ENCODE results near the gene ARAP2. TPM values are rescaled to one million over a fixed set of nuclear protein-coding genes. Genes with fewer than 3 reads are reported as not detected.

Gene ARAP2
- total RNA-seq, 4 donors from 2014 or later, result 7.5 to 21.0 (median 7.9) TPM

DNA sequence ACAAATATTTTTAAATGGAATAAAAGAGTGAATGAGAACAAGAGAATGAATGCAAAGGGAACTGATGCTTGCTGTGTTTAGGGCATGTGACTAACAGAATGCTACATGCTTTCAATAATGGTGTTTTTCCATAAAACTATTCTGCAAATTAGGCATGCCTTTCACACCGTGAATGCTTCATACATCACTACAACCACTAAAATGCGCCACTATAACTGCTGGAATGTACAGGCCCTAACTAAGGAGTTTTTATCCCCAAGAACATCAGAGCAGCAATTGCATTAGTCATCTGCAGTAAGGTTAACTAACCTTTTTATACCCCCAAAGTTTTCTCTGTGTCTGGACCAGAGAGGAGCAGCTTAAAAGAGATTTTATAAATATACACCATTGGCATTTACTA lies 190.4 kb downstream of the ARAP2 start:
- no peak for TF ChIP-seq POLR2AphosphoS5 (IDR thresholded peaks at IDR 0.05)
- TF ChIP-seq EP300 (IDR thresholded peaks at IDR 0.05), result no peak
- TF ChIP-seq CTCF (IDR thresholded peaks at IDR 0.05), result no peak
- no peak for TF ChIP-seq POLR2A (IDR thresholded peaks at IDR 0.05; ENCODE audit: low read depth)
- 86% methylated on average over 2 of the region's 2 CpGs for WGBS
- intact Hi-C loops (cut with DNase I), result no loop called here

GRCh38 chr4:36051634-36052033 lies 192.7 kb downstream of the ARAP2 start:
- Histone ChIP-seq H3K4me3 (no peak overlapping the region), H3K27me3 (no peaks in the 10 kb centered on the region), H3K36me3 (no peaks in the 10 kb centered on the region), H3K27ac (replicated peaks in 1 of 4) (no peak overlapping the region), H3K4me1 (no peaks in the 10 kb centered on the region), H3K9me3 (no peaks in the 10 kb centered on the region)
- intact Hi-C loops (cut with DNase I), result no loop called here
- WGBS, result 82% methylated on average over 4 of the region's 4 CpGs
- DNase-seq (ENCODE audit: extremely low spot score), result no peak
- TF ChIP-seq POLR2A (IDR thresholded peaks at IDR 0.05; ENCODE audit: low read depth) (no peak), POLR2AphosphoS5 (IDR thresholded peaks at IDR 0.05) (no peak), CTCF (IDR thresholded peaks at IDR 0.05) (no peak), EP300 (IDR thresholded peaks at IDR 0.05) (no peak)

More for the DNA sequence above, 190.4 kb downstream of the ARAP2 start:
- no peaks in the 10 kb centered on the region for H3K4me1 ChIP-seq
- no peak for DNase-seq (ENCODE audit: extremely low spot score)
- no peak overlapping the region for H3K27ac ChIP-seq (replicated peaks in 1 of 4)
- H3K4me3 ChIP-seq, result no peak overlapping the region
- no peaks in the 10 kb centered on the region for H3K36me3 ChIP-seq
- H3K27me3 ChIP-seq, result no peaks in the 10 kb centered on the region
- H3K9me3 ChIP-seq, result no peaks in the 10 kb centered on the region

DNA sequence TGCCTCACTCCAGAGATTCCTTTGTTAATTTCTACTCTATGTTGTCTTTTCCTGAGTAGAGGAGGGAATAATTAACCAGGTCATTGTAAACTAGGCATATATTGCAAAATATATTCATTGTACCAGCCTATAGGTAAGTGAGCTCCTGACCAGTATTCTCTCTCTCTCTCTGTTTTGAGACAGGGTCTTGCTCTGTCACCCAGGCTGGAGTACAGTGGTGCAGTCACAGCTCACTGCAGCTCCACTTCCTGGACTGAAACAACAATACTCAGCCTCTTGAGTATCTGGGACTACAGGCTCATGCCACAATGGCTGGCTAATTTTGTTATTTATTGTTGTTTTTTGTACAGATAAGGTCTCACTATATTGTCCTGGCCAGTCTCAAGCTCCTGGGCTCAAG lies 198.3 kb downstream of the ARAP2 start:
- TF ChIP-seq CTCF (IDR thresholded peaks at IDR 0.05) (no peak), POLR2A (IDR thresholded peaks at IDR 0.05; ENCODE audit: low read depth) (no peak), POLR2AphosphoS5 (IDR thresholded peaks at IDR 0.05) (no peak), EP300 (IDR thresholded peaks at IDR 0.05) (no peak)
- Histone ChIP-seq H3K27ac (replicated peaks in 1 of 4) (no peak overlapping the region), H3K9me3 (no peaks in the 10 kb centered on the region), H3K4me1 (no peaks in the 10 kb centered on the region), H3K36me3 (no peaks in the 10 kb centered on the region), H3K4me3 (no peak overlapping the region), H3K27me3 (no peaks in the 10 kb centered on the region)
- no peak for DNase-seq (ENCODE audit: extremely low spot score)
- intact Hi-C loops (cut with DNase I), result no loop called here

GRCh38 chr4:36043901-36044300 lies 200.4 kb downstream of the ARAP2 start:
- no peaks in the 10 kb centered on the region for H3K27me3 ChIP-seq
- no peak overlapping the region for H3K27ac ChIP-seq (replicated peaks in 1 of 4)
- no peaks in the 10 kb centered on the region for H3K36me3 ChIP-seq
- intact Hi-C loops (cut with DNase I), result no loop called here
- H3K4me1 ChIP-seq, result no peaks in the 10 kb centered on the region
- no peak overlapping the region for H3K4me3 ChIP-seq
- TF ChIP-seq EP300 (IDR thresholded peaks at IDR 0.05) (no peak), POLR2AphosphoS5 (IDR thresholded peaks at IDR 0.05) (no peak), CTCF (IDR thresholded peaks at IDR 0.05) (no peak), POLR2A (IDR thresholded peaks at IDR 0.05; ENCODE audit: low read depth) (no peak)
- peaks cover 0 to 3% (median 0%) of the 10 kb centered on the region in 4 donors for H3K9me3 ChIP-seq
- 85% methylated on average over 6 of the region's 6 CpGs for WGBS
- DNase-seq (ENCODE audit: extremely low spot score), result no peak

DNA sequence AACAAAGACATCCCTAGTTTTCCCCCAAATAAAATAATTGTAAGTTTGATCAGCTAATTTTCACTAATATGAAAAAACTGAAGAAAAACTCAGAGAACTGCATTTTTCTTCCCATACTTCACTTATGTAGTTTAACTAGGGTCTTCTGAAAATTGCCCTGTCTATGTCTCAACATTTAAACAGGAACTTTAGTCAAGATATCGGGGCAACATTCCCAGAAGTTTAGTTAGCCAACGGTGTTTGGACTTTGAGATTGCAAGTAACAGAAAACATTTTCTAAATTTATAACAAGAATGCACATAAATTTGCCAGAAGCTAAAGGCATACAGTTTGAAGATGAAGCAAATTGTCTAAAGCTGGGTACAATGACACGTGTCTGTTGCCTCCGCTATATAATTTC lies 201.1 kb downstream of the ARAP2 start:
- TF ChIP-seq CTCF (IDR thresholded peaks at IDR 0.05), result no peak
- no peak for TF ChIP-seq POLR2A (IDR thresholded peaks at IDR 0.05; ENCODE audit: low read depth)
- TF ChIP-seq EP300 (IDR thresholded peaks at IDR 0.05), result no peak
- TF ChIP-seq POLR2AphosphoS5 (IDR thresholded peaks at IDR 0.05), result no peak
- intact Hi-C loops (cut with DNase I), result no loop called here
- H3K27me3 ChIP-seq, result no peaks in the 10 kb centered on the region
- DNase-seq (ENCODE audit: extremely low spot score), result no peak
- peaks cover 0 to 3% (median 0%) of the 10 kb centered on the region in 4 donors for H3K9me3 ChIP-seq
- H3K4me1 ChIP-seq, result no peaks in the 10 kb centered on the region
- WGBS, result 88% methylated on average over 4 of the region's 4 CpGs
- no peaks in the 10 kb centered on the region for H3K36me3 ChIP-seq
- no peak overlapping the region for H3K4me3 ChIP-seq
- no peak overlapping the region for H3K27ac ChIP-seq (replicated peaks in 1 of 4)
